Gastrocnemius medialis (tissue), 4 donors: ENCODE measurements around the gene BET1L. TPM values are rescaled to one million over a fixed set of nuclear protein-coding genes. Genes with fewer than 3 reads are reported as not detected.

Experiments used
- ATAC-seq, 2 donors: fragments of 150-250 bp; one replicate each; pipeline ENCODE4 v1.9.1; 2016
- DNase-seq, 2 donors: peaks; one replicate each; pipeline ENCODE4 v3.0.0-alpha.2; 2019
- H3K27ac ChIP-seq, 4 donors: fragments of 200-600 bp; sonication (generic); 1 replicate in 1 of 4; 2 replicates in 3 of 4; pipeline ENCODE4 v1.5.1; 2016 to 2018; ENCODE audit warnings: mild to moderate bottlenecking in 2 of 4, moderate library complexity in 1 of 4
- H3K27me3 ChIP-seq, 3 donors: fragments of 200-600 bp; sonication (generic) in 2 of 3; 1 replicate in 1 of 3; 2 replicates in 2 of 3; pipeline versions ENCODE4 v1.5.1 to v1.6.0; 2016 to 2019; ENCODE audit warnings: mild to moderate bottlenecking in 1 of 3, moderate library complexity in 1 of 3
- H3K36me3 ChIP-seq, 2 donors: fragments of 200-600 bp; sonication (generic) in 1 of 2; one replicate each; pipeline ENCODE4 v1.5.1; 2017 to 2018
- H3K4me1 ChIP-seq, 2 donors: fragments of 200-600 bp; sonication (generic) in 1 of 2; one replicate each; pipeline ENCODE4 v1.5.1; 2016 to 2017; ENCODE audit warnings: mild to moderate bottlenecking in 2 of 2
- H3K4me3 ChIP-seq, 4 donors: fragments of 200-600 bp; sonication (generic) in 3 of 4; 1 replicate in 1 of 4; 2 replicates in 3 of 4; pipeline ENCODE4 v1.5.1; 2016 to 2019; ENCODE audit warnings: mild to moderate bottlenecking in 2 of 4
- H3K9me3 ChIP-seq, 3 donors: fragments of 200-600 bp; sonication (generic) in 2 of 3; 1 replicate in 1 of 3; 2 replicates in 2 of 3; pipeline ENCODE4 v1.5.1; 2016 to 2019
- POLR2A ChIP-seq, 2 donors: fragments of 450-650 bp; IDR thresholded peaks; one replicate each; pipeline ENCODE4 v1.6.1; 2017; ENCODE audit warnings: antibody characterized with exemption in 2 of 2, mild to moderate bottlenecking in 2 of 2, moderate library complexity in 2 of 2
- in situ Hi-C, 4 donors: fragments of 200-750 bp; cut with MboI; loops; one replicate each; pipeline versions ENCODE4 v1.15.0 to v1.8.0; 2017; ENCODE audit warnings: low sequenced_read_pairs in 4 of 4
- intact Hi-C: fragments of 100-400 bp; cut with DNase I; formaldehyde crosslinking; loops from one replicate; pipeline ENCODE4 v1.15.1; 2023; ENCODE audit warnings: low total_unique reads
- total RNA-seq, 4 donors: library from RNA; depleted of rRNA; stranded (reverse); fragments of >200 nt; gene quantifications; one replicate each; pipeline versions ENCODE4 v1.1.0 to v1.2.3, GENCODE V29; 2016
- TF ChIP-seq, protein P1 (sequence below), 5 experiments: fragments of 450-650 bp in 3 of 5; fragments of 200-600 bp in 2 of 5; sonication (generic) in 2 of 5; IDR thresholded peaks in 4 of 5; conservative IDR thresholded peaks in 1 of 5; 1 replicate in 4 of 5; 2 replicates in 1 of 5; pipeline ENCODE4 v1.5.1; 2016 to 2019; ENCODE audit warnings: antibody characterized with exemption in 5 of 5, mild to moderate bottlenecking in 3 of 5, moderate library complexity in 3 of 5

The BET1L gene
- total RNA-seq, 4 donors from 2014 or later = 11.3 to 15.9 (median 12.8) TPM

- in situ Hi-C loops = no loop called here
These were observed 46.1 kb upstream of the BET1L start for GRCh38 chr11:253160-253885.

DNA sequence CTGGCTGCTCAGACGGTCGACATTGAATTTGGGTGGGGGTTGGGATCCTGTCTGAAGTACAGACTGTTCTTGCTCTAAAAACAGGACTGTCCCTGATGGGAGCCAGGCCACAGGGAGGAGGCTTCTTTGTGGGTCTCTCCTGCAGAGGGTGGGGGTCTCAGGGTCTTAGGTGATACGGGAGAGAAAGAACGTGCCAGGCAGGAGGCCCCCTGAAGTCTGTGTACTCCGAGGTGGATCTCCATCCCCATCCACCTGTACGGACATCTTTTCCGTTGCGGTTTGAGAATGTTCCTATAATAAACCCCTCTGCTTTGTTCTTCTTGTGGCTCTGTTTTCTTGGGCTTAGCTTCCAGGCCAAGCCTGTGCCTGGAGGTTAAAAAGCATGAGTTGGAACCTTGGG lies 45.5 kb upstream of the BET1L start:
- H3K4me1 ChIP-seq = no peaks in the 10 kb centered on the region
- intact Hi-C loops = loop anchor here (10.0 kb wide), 1 partner anchor 102 kb away; no protein-coding TSS in a partner anchor
- H3K9me3 ChIP-seq = no peaks in the 10 kb centered on the region
- TF ChIP-seq POLR2A (IDR thresholded peaks at IDR 0.05) = no peak
- TF ChIP-seq, protein P1, sequence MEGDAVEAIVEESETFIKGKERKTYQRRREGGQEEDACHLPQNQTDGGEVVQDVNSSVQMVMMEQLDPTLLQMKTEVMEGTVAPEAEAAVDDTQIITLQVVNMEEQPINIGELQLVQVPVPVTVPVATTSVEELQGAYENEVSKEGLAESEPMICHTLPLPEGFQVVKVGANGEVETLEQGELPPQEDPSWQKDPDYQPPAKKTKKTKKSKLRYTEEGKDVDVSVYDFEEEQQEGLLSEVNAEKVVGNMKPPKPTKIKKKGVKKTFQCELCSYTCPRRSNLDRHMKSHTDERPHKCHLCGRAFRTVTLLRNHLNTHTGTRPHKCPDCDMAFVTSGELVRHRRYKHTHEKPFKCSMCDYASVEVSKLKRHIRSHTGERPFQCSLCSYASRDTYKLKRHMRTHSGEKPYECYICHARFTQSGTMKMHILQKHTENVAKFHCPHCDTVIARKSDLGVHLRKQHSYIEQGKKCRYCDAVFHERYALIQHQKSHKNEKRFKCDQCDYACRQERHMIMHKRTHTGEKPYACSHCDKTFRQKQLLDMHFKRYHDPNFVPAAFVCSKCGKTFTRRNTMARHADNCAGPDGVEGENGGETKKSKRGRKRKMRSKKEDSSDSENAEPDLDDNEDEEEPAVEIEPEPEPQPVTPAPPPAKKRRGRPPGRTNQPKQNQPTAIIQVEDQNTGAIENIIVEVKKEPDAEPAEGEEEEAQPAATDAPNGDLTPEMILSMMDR (IDR thresholded peaks at IDR 0.05 in 4 of 5, conservative IDR thresholded peaks at IDR 0.05 in 1 of 5) = no peak
- peaks cover 0 to 58% of the 10 kb centered on the region in 2 donors for H3K36me3 ChIP-seq
- H3K27me3 ChIP-seq = no peaks in the 10 kb centered on the region
- H3K27ac ChIP-seq = no peak overlapping the region
- no peak overlapping the region for H3K4me3 ChIP-seq
- DNase-seq (no peak), ATAC-seq (no peak)
- in situ Hi-C loops = no loop called here

More at GRCh38 chr11:253160-253885, 46.1 kb upstream of the BET1L start:
- no peak for ATAC-seq
- no peak overlapping the region for H3K27ac ChIP-seq
- H3K4me1 ChIP-seq = no peaks in the 10 kb centered on the region
- H3K4me3 ChIP-seq = no peak overlapping the region
- intact Hi-C loops = loop anchor here (10.0 kb wide), 1 partner anchor 101 kb away; no protein-coding TSS in a partner anchor
- no peaks in the 10 kb centered on the region for H3K9me3 ChIP-seq
- no peaks in the 10 kb centered on the region for H3K27me3 ChIP-seq
- no peak for DNase-seq
- TF ChIP-seq, protein P1 (IDR thresholded peaks at IDR 0.05 in 4 of 5, conservative IDR thresholded peaks at IDR 0.05 in 1 of 5) = no peak
- TF ChIP-seq POLR2A (IDR thresholded peaks at IDR 0.05) = no peak
- peaks cover 0 to 51% of the 10 kb centered on the region in 2 donors for H3K36me3 ChIP-seq

DNA sequence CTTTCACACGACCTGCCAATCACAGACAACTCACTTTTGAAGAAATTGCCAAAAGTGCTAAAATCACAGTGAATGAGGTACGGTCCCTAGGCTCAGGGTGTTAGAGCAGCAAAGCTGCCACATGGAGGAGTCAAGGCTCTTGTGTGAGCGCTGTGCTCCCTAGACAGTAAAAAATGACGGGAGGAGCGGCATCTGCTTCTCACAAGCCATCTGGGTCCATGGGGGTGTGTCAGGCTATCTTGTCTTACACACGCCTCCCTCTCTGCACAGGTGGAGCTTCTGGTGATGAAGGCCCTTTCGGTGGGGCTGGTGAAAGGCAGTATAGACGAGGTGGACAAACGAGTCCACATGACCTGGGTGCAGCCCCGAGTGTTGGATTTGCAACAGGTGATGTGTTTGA lies 44.4 kb upstream of the BET1L start:
- no peaks in the 10 kb centered on the region for H3K27me3 ChIP-seq
- ATAC-seq (no peak), DNase-seq (no peak)
- intact Hi-C loops (loop anchor here (10.0 kb wide), 1 partner anchor 103 kb away; no protein-coding TSS in a partner anchor), in situ Hi-C loops (no loop called here)
- H3K36me3 ChIP-seq = peaks cover 0 to 69% of the 10 kb centered on the region in 2 donors
- no peak overlapping the region for H3K27ac ChIP-seq
- H3K4me3 ChIP-seq = no peak overlapping the region
- no peaks in the 10 kb centered on the region for H3K4me1 ChIP-seq
- H3K9me3 ChIP-seq = no peaks in the 10 kb centered on the region
- no peak for TF ChIP-seq POLR2A (IDR thresholded peaks at IDR 0.05)
- TF ChIP-seq, protein P1 (IDR thresholded peaks at IDR 0.05 in 4 of 5, conservative IDR thresholded peaks at IDR 0.05 in 1 of 5) = no peak

GRCh38 chr11:250740-251299 lies 43.6 kb upstream of the BET1L start:
- TF ChIP-seq, protein P1 (IDR thresholded peaks at IDR 0.05 in 4 of 5, conservative IDR thresholded peaks at IDR 0.05 in 1 of 5) = peak in 4 of 5 experiments; percentile 35 to 52 (median 48)
- TF ChIP-seq POLR2A (IDR thresholded peaks at IDR 0.05) = no peak
- in situ Hi-C loops (no loop called here), intact Hi-C loops (loop anchor here (10.0 kb wide), 1 partner anchor 104 kb away; no protein-coding TSS in a partner anchor)
- H3K27me3 ChIP-seq = no peaks in the 10 kb centered on the region
- peaks cover 0 to 76% of the 10 kb centered on the region in 2 donors for H3K36me3 ChIP-seq
- no peaks in the 10 kb centered on the region for H3K9me3 ChIP-seq
- DNase-seq = peak in 1 of 2 donors; percentile 38
- peak in 1 of 2 donors; percentile 77 for ATAC-seq
- H3K27ac ChIP-seq = no peak overlapping the region
- H3K4me1 ChIP-seq = no peaks in the 10 kb centered on the region
- no peak overlapping the region for H3K4me3 ChIP-seq
